ENCODE results near the gene SLC6A14. TPM values are rescaled to one million over a fixed set of nuclear protein-coding genes. Genes with fewer than 3 reads are reported as not detected.

SLC6A14 gene
- total and polyA plus RNA-seq, 10 of the 15 experiments (the other 5 are each of a cell fraction or from before 2014, with no cell fraction given): 0.05 TPM; not detected in 9

DNA sequence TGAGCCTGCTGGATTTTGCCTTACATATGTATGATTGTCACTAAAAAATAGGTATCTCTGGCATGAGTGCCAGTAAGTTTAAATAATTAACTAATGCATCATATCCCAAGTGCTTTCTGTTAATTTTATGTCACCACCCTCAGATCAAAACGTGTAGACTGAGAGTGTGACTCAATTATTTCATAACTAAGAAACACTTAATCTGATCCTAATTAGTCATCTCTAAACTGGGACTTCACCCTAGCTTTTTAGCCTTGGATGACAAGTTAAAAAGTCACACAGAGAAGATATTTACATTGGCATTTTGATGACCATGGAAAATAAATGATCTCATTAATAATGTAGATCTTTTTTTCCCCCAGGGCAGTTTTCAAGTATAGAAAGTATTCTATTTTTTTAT lies 23.1 kb upstream of the SLC6A14 start (continued):
- TF ChIP-seq, protein P1, sequence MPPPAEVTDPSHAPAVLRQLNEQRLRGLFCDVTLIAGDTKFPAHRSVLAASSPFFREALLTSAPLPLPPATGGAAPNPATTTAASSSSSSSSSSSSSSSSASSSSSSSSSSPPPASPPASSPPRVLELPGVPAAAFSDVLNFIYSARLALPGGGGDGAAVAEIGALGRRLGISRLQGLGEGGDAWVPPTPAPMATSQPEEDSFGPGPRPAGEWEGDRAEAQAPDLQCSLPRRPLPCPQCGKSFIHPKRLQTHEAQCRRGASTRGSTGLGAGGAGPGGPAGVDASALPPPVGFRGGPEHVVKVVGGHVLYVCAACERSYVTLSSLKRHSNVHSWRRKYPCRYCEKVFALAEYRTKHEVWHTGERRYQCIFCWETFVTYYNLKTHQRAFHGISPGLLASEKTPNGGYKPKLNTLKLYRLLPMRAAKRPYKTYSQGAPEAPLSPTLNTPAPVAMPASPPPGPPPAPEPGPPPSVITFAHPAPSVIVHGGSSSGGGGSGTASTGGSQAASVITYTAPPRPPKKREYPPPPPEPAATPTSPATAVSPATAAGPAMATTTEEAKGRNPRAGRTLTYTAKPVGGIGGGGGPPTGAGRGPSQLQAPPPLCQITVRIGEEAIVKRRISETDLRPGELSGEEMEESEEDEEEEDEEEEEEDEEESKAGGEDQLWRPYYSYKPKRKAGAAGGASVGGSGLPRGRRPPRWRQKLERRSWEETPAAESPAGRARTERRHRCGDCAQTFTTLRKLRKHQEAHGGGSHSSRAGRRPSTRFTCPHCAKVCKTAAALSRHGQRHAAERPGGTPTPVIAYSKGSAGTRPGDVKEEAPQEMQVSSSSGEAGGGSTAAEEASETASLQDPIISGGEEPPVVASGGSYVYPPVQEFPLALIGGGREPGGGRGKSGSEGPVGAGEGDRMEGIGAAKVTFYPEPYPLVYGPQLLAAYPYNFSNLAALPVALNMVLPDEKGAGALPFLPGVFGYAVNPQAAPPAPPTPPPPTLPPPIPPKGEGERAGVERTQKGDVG (CRISPR knock-in tag; IDR thresholded peaks at IDR 0.05): no peak
- TF ChIP-seq, protein P2, sequence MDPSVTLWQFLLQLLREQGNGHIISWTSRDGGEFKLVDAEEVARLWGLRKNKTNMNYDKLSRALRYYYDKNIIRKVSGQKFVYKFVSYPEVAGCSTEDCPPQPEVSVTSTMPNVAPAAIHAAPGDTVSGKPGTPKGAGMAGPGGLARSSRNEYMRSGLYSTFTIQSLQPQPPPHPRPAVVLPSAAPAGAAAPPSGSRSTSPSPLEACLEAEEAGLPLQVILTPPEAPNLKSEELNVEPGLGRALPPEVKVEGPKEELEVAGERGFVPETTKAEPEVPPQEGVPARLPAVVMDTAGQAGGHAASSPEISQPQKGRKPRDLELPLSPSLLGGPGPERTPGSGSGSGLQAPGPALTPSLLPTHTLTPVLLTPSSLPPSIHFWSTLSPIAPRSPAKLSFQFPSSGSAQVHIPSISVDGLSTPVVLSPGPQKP (IDR thresholded peaks at IDR 0.05; ENCODE audit: low read depth, low read length): no peak
- TF ChIP-seq, protein P3, sequence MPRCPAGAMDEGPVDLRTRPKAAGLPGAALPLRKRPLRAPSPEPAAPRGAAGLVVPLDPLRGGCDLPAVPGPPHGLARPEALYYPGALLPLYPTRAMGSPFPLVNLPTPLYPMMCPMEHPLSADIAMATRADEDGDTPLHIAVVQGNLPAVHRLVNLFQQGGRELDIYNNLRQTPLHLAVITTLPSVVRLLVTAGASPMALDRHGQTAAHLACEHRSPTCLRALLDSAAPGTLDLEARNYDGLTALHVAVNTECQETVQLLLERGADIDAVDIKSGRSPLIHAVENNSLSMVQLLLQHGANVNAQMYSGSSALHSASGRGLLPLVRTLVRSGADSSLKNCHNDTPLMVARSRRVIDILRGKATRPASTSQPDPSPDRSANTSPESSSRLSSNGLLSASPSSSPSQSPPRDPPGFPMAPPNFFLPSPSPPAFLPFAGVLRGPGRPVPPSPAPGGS (IDR thresholded peaks at IDR 0.05; ENCODE audit: borderline replicate concordance, insufficient read depth, low read depth, low read length, poor library complexity, severe bottlenecking): no peak
- TF ChIP-seq SIN3A (IDR thresholded peaks at IDR 0.05; ENCODE audit: low read depth, low read length) (no peak), NRF1 (conservative IDR thresholded peaks at IDR 0.05; ENCODE audit: low read depth, low read length) (no peak), SPI1 (IDR thresholded peaks at IDR 0.05; ENCODE audit: borderline replicate concordance, insufficient read depth, low read depth, low read length) (no peak), NBN (IDR thresholded peaks at IDR 0.05) (no peak), LARP7 (IDR thresholded peaks at IDR 0.05) (no peak)
- TF ChIP-seq, protein P4, sequence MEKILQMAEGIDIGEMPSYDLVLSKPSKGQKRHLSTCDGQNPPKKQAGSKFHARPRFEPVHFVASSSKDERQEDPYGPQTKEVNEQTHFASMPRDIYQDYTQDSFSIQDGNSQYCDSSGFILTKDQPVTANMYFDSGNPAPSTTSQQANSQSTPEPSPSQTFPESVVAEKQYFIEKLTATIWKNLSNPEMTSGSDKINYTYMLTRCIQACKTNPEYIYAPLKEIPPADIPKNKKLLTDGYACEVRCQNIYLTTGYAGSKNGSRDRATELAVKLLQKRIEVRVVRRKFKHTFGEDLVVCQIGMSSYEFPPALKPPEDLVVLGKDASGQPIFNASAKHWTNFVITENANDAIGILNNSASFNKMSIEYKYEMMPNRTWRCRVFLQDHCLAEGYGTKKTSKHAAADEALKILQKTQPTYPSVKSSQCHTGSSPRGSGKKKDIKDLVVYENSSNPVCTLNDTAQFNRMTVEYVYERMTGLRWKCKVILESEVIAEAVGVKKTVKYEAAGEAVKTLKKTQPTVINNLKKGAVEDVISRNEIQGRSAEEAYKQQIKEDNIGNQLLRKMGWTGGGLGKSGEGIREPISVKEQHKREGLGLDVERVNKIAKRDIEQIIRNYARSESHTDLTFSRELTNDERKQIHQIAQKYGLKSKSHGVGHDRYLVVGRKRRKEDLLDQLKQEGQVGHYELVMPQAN (conservative IDR thresholded peaks at IDR 0.05): no peak
- TF ChIP-seq, protein P5, sequence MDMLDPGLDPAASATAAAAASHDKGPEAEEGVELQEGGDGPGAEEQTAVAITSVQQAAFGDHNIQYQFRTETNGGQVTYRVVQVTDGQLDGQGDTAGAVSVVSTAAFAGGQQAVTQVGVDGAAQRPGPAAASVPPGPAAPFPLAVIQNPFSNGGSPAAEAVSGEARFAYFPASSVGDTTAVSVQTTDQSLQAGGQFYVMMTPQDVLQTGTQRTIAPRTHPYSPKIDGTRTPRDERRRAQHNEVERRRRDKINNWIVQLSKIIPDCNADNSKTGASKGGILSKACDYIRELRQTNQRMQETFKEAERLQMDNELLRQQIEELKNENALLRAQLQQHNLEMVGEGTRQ (IDR thresholded peaks at IDR 0.05; ENCODE audit: borderline replicate concordance, low read depth, low read length): no peak

Measured in GM12878 (cell line).